Measurements from ENCODE around the gene ATP5PF.
A peak's percentile ranks its signal among the peaks of the same experiment; 100 is the strongest.
"Not testable (repeated sequence)": the region's sequence is repeated elsewhere in the genome, so short reads cannot be mapped to it uniquely, and the experiment has no call there.

Gene ATP5PF

GRCh38 chr21:25722631-25723030 lies 12.1 kb downstream of the ATP5PF start:
- no peak for DNase-seq (ENCODE audit: low spot score)

- DNase-seq (ENCODE audit: low spot score), result no peak
Observed at GRCh38 chr21:25721987-25722386, 12.7 kb downstream of the ATP5PF start.

- peak; percentile 64 for DNase-seq (ENCODE audit: low spot score)
Observed at GRCh38 chr21:25717491-25718147, 17.1 kb downstream of the ATP5PF start.

- DNase-seq (ENCODE audit: low spot score), result not testable (repeated sequence)
Observed at GRCh38 chr21:25714066-25714465, 20.6 kb downstream of the ATP5PF start.

- DNase-seq (ENCODE audit: low spot score), result no peak
Observed at GRCh38 chr21:25710550-25710949, 24.2 kb downstream of the ATP5PF start.

GRCh38 chr21:25709684-25710265 lies 24.9 kb downstream of the ATP5PF start:
- no peak for DNase-seq (ENCODE audit: low spot score)

- DNase-seq (ENCODE audit: low spot score), result peak; percentile 59
Observed at GRCh38 chr21:25708467-25709065, 26.1 kb downstream of the ATP5PF start.

- no peak for DNase-seq (ENCODE audit: low spot score)
Observed at GRCh38 chr21:25701529-25701928, 33.2 kb downstream of the ATP5PF start.

- no peak for DNase-seq (ENCODE audit: low spot score)
Observed at GRCh38 chr21:25700741-25701140, 34.0 kb downstream of the ATP5PF start.

GRCh38 chr21:25695461-25695860 lies 39.2 kb downstream of the ATP5PF start:
- not testable (repeated sequence) for DNase-seq (ENCODE audit: low spot score)

- no peak for DNase-seq (ENCODE audit: low spot score)
Observed at GRCh38 chr21:25691976-25692375, 42.7 kb downstream of the ATP5PF start.

GRCh38 chr21:25689226-25689625 lies 45.5 kb downstream of the ATP5PF start:
- DNase-seq (ENCODE audit: low spot score), result no peak

- no peak for DNase-seq (ENCODE audit: low spot score)
Observed at GRCh38 chr21:25688275-25689155, 46.2 kb downstream of the ATP5PF start.

GRCh38 chr21:25687787-25688186 lies 46.9 kb downstream of the ATP5PF start:
- DNase-seq (ENCODE audit: low spot score), result no peak

GRCh38 chr21:25682382-25682781 lies 52.3 kb downstream of the ATP5PF start:
- DNase-seq (ENCODE audit: low spot score), result no peak

GRCh38 chr21:25676451-25676850 lies 58.3 kb downstream of the ATP5PF start:
- DNase-seq (ENCODE audit: low spot score), result no peak
